Daoy (cell line): ENCODE results near the gene CYBB. TPM values are rescaled to one million over a fixed set of nuclear protein-coding genes. Genes with fewer than 3 reads are reported as not detected.
A peak's percentile ranks its signal among the peaks of the same experiment; 100 is the strongest.
"Not testable (repeated sequence)": the region's sequence is repeated elsewhere in the genome, so short reads cannot be mapped to it uniquely, and the experiment has no call there.

Experiments used
- DNase-seq: peaks from one replicate; pipeline ENCODE4 v3.0.0-alpha.2; 2015; ENCODE audit warnings: low read depth
- total RNA-seq: library from RNA; depleted of rRNA; stranded (reverse); fragments of >200 nt; shearing (Covaris generic); gene quantifications from 2 replicates; pipeline ENCODE4 v1.2.3, GENCODE V29; 2014; rRNA removed

Gene CYBB
- 0.23 TPM in 1 of 2 replicates, not detected in the other for total RNA-seq

DNA sequence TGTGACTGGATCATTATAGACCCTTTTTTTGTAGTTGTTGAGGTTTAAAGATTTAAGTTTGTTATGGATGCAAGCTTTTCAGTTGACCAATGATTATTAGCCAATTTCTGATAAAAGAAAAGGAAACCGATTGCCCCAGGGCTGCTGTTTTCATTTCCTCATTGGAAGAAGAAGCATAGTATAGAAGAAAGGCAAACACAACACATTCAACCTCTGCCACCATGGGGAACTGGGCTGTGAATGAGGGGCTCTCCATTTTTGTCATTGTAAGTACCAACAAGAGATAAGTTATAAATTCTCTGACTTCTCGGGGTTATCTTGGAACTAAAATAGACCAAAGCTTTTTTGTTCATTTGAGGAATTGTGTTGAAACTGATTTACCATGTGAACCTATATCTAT lies at the start of gene CYBB:
TSS of gene CYBB (plus strand) at position 203 of the 400 bp plus-strand sequence. CDS start at position 222, 19 bp downstream.
- no peak for DNase-seq

- peak; percentile 58 for DNase-seq
Measured at GRCh38 chrX:37745354-37745753, 34.5 kb upstream of the CYBB start.

GRCh38 chrX:37745835-37746217 lies 34.0 kb upstream of the CYBB start:
- DNase-seq: no peak

- DNase-seq: peak; percentile 44
Measured at GRCh38 chrX:37746218-37746941, 33.5 kb upstream of the CYBB start.

DNA sequence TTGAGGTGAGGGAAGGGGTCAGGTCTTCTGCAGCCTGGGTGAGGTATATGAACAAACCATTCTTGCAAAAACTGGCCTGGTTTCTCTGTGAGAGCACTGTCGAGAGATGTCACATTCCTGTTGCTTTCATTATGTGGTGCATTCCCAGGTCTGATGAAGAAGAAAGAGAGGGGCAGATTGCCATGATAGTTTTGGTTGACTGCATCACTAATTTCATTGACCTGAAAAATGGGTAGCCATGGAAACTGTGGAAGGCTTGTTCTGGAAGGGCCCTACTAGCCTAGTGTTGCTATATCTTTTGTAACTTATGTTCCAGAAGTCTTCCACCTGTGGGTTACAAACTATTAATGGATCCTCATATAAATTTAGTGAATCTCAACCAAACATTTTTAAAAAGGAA lies 32.9 kb upstream of the CYBB start:
- DNase-seq: no peak

DNA sequence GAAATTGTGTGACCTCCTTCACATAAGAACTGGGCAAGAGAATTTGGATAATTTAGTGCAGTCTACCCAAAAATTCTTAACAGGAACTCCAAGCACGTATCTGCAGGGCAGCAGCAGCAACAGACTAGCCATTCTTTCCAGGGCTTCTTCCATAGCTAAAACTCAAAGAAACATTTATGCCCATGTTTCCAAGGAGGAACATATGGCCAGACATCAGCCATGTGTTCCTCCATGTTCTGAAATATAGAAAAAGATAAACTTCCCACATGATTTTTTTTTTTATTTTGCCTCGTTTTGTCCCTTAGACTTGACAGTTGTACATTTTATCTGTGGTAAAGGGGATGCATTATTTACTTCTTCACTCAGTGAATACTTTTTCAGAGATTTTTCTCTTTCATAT lies 27.6 kb upstream of the CYBB start:
- DNase-seq: no peak

GRCh38 chrX:37752936-37753335 lies 26.9 kb upstream of the CYBB start:
- DNase-seq: no peak

- no peak for DNase-seq
Measured at GRCh38 chrX:37753384-37753783, 26.5 kb upstream of the CYBB start.

GRCh38 chrX:37754516-37754915 lies 25.3 kb upstream of the CYBB start:
- no peak for DNase-seq

GRCh38 chrX:37755025-37755424 lies 24.8 kb upstream of the CYBB start:
- no peak for DNase-seq

DNA sequence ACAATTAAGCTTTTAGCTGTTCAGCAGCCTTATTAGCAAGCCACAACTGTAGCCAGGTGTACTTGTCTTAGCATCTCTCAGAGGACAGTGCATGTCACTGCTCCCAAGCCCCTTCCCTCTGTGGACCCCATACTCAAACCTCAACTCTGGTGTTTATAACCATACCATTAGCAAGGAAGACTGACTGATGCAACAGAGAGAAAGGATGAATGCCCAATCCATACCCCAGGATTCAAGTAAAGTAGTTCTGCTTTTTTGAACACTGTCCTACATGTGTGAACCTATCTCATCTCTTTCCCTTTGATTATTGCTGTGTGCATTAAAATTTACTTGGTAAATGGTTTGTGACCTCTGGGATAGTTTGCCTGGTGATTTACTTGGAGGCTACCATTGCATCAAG lies 22.8 kb upstream of the CYBB start:
- no peak for DNase-seq

DNA sequence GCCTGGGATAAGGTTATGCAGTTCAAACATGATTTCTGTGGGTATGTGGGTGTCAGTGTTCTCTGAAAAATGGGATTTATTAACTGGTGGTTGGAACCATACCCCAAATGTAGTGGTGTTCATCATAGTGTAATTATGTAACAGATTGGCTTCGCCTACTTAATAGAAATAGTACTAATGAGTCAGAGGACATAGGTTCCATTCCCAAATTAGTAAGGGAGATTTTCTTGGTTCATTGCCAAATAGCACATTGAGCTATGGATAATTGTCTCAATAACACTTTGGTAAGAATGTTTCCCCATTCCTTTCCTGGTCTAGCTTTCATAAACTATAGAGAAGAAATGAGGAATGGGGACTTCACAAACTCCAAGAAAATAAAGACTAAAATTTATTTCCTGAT lies 20.5 kb upstream of the CYBB start:
- no peak for DNase-seq

- no peak for DNase-seq
Measured at GRCh38 chrX:37759878-37760418, 19.9 kb upstream of the CYBB start.

- DNase-seq: no peak
Measured at GRCh38 chrX:37763400-37763799, 16.5 kb upstream of the CYBB start.

DNA sequence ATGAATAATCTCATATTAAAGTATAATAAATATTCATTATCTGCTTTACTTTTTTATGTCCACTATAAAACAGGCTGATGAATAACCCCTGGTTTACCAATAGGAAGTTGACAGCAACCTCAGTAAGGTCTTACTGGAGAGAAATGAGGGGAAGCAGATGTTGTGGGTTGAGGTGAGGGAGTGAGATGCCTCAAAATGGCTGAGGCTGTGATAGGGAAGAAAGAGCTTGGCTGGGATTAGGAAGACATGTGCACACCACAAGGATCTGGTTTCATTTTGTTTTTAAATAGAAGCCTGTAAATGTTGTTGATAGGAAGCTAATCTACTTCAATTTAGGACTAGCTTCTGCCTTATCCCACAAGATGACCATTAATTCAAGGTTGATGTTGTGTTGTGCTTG lies 14.4 kb upstream of the CYBB start:
- no peak for DNase-seq

DNA sequence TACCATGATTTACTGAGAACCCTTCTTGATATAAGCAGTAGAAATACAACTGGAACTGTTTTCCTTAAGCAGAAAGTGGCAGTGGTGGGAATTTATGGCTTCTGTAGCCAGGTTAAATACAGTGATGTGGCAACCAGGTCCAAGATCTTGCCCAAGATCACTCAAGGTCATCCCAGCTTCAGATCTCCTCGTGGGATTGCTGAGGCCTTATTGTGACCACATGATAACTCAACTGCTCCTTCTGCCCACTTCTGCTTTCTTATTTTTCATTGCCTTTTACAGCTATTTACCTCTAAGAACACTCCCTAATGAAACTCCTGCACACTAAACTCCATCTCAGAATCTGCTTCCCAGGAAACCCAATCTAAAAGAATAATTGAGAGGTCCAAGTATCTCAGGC lies 12.4 kb upstream of the CYBB start:
- DNase-seq: no peak

- DNase-seq: not testable (repeated sequence)
Measured at GRCh38 chrX:37768866-37769265, 11.0 kb upstream of the CYBB start.

- DNase-seq: no peak
Measured at GRCh38 chrX:37776283-37776986, 3.4 kb upstream of the CYBB start.

- no peak for DNase-seq
Measured at GRCh38 chrX:37776987-37777325, 2.9 kb upstream of the CYBB start.

- no peak for DNase-seq
Measured at GRCh38 chrX:37781081-37781480, 1.2 kb downstream of the CYBB start.

- DNase-seq: no peak
Measured at GRCh38 chrX:37781814-37782213, 2.0 kb downstream of the CYBB start.

DNA sequence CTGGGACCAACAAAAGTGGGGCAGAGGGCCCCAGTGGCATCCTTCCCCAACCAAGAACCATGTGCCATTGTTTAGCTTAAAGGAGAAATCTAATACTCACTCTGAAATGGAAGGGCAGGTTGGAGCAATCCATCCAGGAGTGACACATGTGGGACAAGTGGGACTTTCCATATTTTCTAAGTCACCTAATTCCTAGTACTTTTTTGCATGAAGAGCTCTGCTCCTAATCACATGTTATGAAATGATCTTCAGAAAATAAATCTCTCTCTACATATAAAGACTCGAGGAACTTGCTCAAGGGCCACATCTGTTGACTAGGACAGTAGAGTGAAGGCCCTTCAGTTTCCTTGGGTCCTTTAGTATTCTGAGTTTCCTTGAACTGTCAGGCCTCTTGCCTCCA lies 2.5 kb downstream of the CYBB start:
- DNase-seq: no peak

DNA sequence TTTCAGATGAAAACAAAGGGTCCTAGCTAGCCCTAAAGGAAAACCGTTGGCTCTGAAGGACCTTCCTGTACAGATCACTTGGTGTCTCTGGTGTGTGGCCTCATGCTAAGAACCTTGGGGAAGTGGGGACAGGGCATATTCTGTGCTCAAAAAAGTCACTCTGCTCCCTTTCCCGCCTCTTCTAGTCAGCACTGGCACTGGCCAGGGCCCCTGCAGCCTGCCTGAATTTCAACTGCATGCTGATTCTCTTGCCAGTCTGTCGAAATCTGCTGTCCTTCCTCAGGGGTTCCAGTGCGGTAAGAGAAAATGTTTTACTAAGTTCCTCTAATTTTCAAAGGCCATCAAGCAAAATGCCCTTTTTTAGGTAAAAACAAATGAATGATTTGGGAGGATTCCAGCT lies 3.4 kb downstream of the CYBB start:
- DNase-seq: no peak
